Heart left ventricle (tissue), 13 donors: ENCODE data around the gene SLCO3A1.

Source experiments
- POLR2A ChIP-seq, 2 donors: fragments of 450-650 bp; IDR thresholded peaks; one replicate each; pipeline ENCODE4 v1.6.1; 2017; ENCODE audit warnings: antibody characterized with exemption in 2 of 2, mild to moderate bottlenecking in 2 of 2, moderate library complexity in 2 of 2
- TF ChIP-seq, protein P1 (sequence below), 12 donors: fragments of 200-600 bp; sonication (generic) in 4 of 12; IDR thresholded peaks; one replicate each; pipeline versions ENCODE4 v1.5.0 to v1.8.0; 2018 to 2022; ENCODE audit warnings: antibody characterized with exemption in 12 of 12, mild to moderate bottlenecking in 5 of 12
- donor health status: ischemic (EF 13 %, LVEDD 7.1; RV severe dilation, severe dysfunction).
- donor health status: DM: no; HTN: yes; CAD: no.
- donor health status: DM: no; HTN: no; CAD: no.
- donor health status: ischemic (EF 25% LVEDD 6.9; RV normal size, moderate dysfunction).
- donor health status: ischemic (EF 25% LVEDD 5.7; RV mildly dilated, moderate dysfunction).
- donor health status: ischemic (EF 35%, LVEDD 5.7; RV mildly dilated, moderate dysfunction).
- donor health status: nonischemic (EF 11% LVEDD 7.7; RV severe dilation, severe dysfunction).
- donor health status: DM: yes; HTN: yes; CAD: no.
- donor health status: PGD.
- donor health status: ischemic (EF 29% LVEDD 5.4; RV normal size, mild dysfunction).
- donor health status: nonischemic (EF 23%, LVEDD 6.1; RV moderate dilation, normal function).

DNA sequence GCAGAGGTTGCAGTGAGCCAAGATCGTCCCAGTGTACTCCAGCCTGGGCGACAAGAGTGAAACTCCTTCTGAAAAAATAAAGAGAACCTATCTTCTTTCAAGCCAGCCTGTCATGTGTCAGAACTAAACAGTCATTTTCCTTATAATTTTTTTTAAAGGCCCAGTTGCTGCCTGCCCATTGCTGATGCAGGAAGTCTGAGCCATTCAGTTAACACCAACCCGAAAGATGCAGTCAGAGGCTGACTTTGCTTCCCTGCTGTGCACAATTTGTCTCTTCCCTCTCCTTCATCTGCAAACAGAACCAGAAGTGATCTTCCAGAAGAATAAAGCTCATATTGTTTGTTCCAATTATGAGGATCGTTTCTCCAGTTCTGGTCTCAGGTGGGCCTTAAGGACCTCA, 220.6 kb downstream of the SLCO3A1 start:
- TF ChIP-seq, protein P1, sequence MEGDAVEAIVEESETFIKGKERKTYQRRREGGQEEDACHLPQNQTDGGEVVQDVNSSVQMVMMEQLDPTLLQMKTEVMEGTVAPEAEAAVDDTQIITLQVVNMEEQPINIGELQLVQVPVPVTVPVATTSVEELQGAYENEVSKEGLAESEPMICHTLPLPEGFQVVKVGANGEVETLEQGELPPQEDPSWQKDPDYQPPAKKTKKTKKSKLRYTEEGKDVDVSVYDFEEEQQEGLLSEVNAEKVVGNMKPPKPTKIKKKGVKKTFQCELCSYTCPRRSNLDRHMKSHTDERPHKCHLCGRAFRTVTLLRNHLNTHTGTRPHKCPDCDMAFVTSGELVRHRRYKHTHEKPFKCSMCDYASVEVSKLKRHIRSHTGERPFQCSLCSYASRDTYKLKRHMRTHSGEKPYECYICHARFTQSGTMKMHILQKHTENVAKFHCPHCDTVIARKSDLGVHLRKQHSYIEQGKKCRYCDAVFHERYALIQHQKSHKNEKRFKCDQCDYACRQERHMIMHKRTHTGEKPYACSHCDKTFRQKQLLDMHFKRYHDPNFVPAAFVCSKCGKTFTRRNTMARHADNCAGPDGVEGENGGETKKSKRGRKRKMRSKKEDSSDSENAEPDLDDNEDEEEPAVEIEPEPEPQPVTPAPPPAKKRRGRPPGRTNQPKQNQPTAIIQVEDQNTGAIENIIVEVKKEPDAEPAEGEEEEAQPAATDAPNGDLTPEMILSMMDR (IDR thresholded peaks at IDR 0.05), result no peak
- no peak for TF ChIP-seq POLR2A (IDR thresholded peaks at IDR 0.05)
